Panc1 (cell line): Measurements from ENCODE around the gene ZFTA.

Experiments used
- POLR2AphosphoS5 ChIP-seq: IDR thresholded peaks from 2 replicates; pipeline ENCODE4 v1.6.1; 2012; ENCODE audit warnings: mild to moderate bottlenecking, low read depth, low read length, moderate library complexity
- REST ChIP-seq, 2 experiments: IDR thresholded peaks; 2 replicates each; pipeline ENCODE4 v1.6.1; 2011 to 2012; ENCODE audit warnings: low read depth in 2 of 2, control low read depth in 1 of 2, low read length in 1 of 2, mild to moderate bottlenecking in 1 of 2, moderate library complexity in 1 of 2; ENCODE audit not compliant: insufficient read depth in 1 of 2
- SIN3A ChIP-seq: IDR thresholded peaks from 2 replicates; pipeline ENCODE4 v1.6.1; 2012; ENCODE audit warnings: low read depth, mild to moderate bottlenecking, low read length, moderate library complexity, borderline replicate concordance; ENCODE audit not compliant: insufficient read depth
- TCF7L2 ChIP-seq: IDR thresholded peaks from 2 replicates; pipeline ENCODE4 v1.6.1; 2011; ENCODE audit warnings: mild to moderate bottlenecking, low read depth, low read length, inconsistent platforms
- TF ChIP-seq, protein P1 (sequence below): fragments of 450-650 bp; IDR thresholded peaks from 2 replicates; pipeline ENCODE4 v1.5.1; 2017; ENCODE audit warnings: mild to moderate bottlenecking

- TF ChIP-seq, protein P1, sequence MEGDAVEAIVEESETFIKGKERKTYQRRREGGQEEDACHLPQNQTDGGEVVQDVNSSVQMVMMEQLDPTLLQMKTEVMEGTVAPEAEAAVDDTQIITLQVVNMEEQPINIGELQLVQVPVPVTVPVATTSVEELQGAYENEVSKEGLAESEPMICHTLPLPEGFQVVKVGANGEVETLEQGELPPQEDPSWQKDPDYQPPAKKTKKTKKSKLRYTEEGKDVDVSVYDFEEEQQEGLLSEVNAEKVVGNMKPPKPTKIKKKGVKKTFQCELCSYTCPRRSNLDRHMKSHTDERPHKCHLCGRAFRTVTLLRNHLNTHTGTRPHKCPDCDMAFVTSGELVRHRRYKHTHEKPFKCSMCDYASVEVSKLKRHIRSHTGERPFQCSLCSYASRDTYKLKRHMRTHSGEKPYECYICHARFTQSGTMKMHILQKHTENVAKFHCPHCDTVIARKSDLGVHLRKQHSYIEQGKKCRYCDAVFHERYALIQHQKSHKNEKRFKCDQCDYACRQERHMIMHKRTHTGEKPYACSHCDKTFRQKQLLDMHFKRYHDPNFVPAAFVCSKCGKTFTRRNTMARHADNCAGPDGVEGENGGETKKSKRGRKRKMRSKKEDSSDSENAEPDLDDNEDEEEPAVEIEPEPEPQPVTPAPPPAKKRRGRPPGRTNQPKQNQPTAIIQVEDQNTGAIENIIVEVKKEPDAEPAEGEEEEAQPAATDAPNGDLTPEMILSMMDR: no peak
- TF ChIP-seq TCF7L2 (no peak), SIN3A (no peak), POLR2AphosphoS5 (no peak), REST (IDR thresholded peaks at IDR 0.05; ENCODE audit: insufficient read depth in 1 of 2, low read depth in 2 of 2, low read length in 1 of 2) (no peak)
Measured at GRCh38 chr11:63749624-63750023, 19.0 kb downstream of the ZFTA start.
